Neural cell (in vitro differentiated cells): ENCODE results near the gene ABCA2. TPM values are rescaled to one million over a fixed set of nuclear protein-coding genes. Genes with fewer than 3 reads are reported as not detected.

Experiments used
- H2AFZ ChIP-seq: fragments of 200-600, 300-800 bp; sonication (generic), shearing (Covaris generic); 2 replicates; pipeline ENCODE4 v1.6.0; 2014; ENCODE audit warnings: low read depth, mild to moderate bottlenecking, antibody characterized with exemption, low read length, moderate library complexity
- H3F3A ChIP-seq: fragments of 200-600 bp; shearing (Covaris generic); 2 replicates; pipeline ENCODE4 v1.6.1; 2016; ENCODE audit warnings: mild to moderate bottlenecking, moderate library complexity, mixed read lengths, antibody characterized with exemption, low read length; ENCODE audit not compliant: insufficient read depth, poor library complexity, severe bottlenecking
- H3K27ac ChIP-seq: fragments of 200-600, 300-800 bp; sonication (generic), shearing (Covaris generic); 2 replicates; pipeline ENCODE4 v1.5.1; 2014; ENCODE audit warnings: mild to moderate bottlenecking, low read length, moderate library complexity
- H3K27me3 ChIP-seq: fragments of 300-800, 200-600 bp; sonication (generic), shearing (Covaris generic); 2 replicates; pipeline ENCODE4 v1.6.0; 2014; ENCODE audit warnings: mild to moderate bottlenecking, low read depth, low read length, moderate library complexity; ENCODE audit not compliant: insufficient read depth
- H3K36me3 ChIP-seq: fragments of 300-800, 200-600 bp; sonication (generic), shearing (Covaris generic); 2 replicates; pipeline ENCODE4 v1.5.1; 2014; ENCODE audit warnings: mild to moderate bottlenecking, antibody characterized with exemption, low read length, moderate library complexity; ENCODE audit not compliant: insufficient read depth
- H3K4me2 ChIP-seq: fragments of 300-800, 200-600 bp; sonication (generic), shearing (Covaris generic); 2 replicates; pipeline ENCODE4 v1.6.0; 2014; ENCODE audit warnings: mild to moderate bottlenecking, low read length
- H3K4me3 ChIP-seq: fragments of 300-800, 200-600 bp; sonication (generic), shearing (Covaris generic); 2 replicates; pipeline ENCODE4 v1.5.1; 2014; ENCODE audit warnings: mild to moderate bottlenecking, low read length, moderate library complexity
- H3K79me2 ChIP-seq: fragments of 200-600 bp; shearing (Covaris generic); replicated peaks from 2 replicates; pipeline ENCODE4 v1.6.0; 2014; ENCODE audit warnings: mild to moderate bottlenecking, low read length, moderate library complexity; ENCODE audit not compliant: insufficient read depth
- H3K9ac ChIP-seq: fragments of 300-800, 200-600 bp; sonication (generic), shearing (Covaris generic); 2 replicates; pipeline ENCODE4 v1.6.1; 2016; ENCODE audit warnings: mild to moderate bottlenecking, low read length, mixed read lengths
- H3K9me2 ChIP-seq: fragments of 200-600 bp; shearing (Covaris generic); 2 replicates; pipeline ENCODE4 v1.6.1; 2016; ENCODE audit warnings: mild to moderate bottlenecking, low read length, mixed read lengths; ENCODE audit not compliant: insufficient read depth
- H3K9me3 ChIP-seq: fragments of 200-600, 300-800 bp; sonication (generic), shearing (Covaris generic); 2 replicates; pipeline ENCODE4 v1.6.1; 2016; ENCODE audit warnings: mild to moderate bottlenecking, mixed run types, low read length, moderate library complexity, mixed read lengths
- H4K20me1 ChIP-seq: fragments of 200-600 bp; shearing (Covaris generic); 2 replicates; pipeline ENCODE4 v1.6.1; 2016; ENCODE audit warnings: mild to moderate bottlenecking, mixed run types; ENCODE audit not compliant: insufficient read depth
- EP300 ChIP-seq: fragments of 450-650 bp; conservative IDR thresholded peaks from 2 replicates; pipeline ENCODE4 v1.6.1; 2014; ENCODE audit warnings: antibody characterized with exemption, mild to moderate bottlenecking, moderate library complexity; ENCODE audit not compliant: poor library complexity, severe bottlenecking
- EZH2 ChIP-seq: fragments of 200-600, 300-800 bp; shearing (Covaris generic), sonication (generic); IDR thresholded peaks from 2 replicates; pipeline ENCODE4 v1.6.1; 2014; ENCODE audit warnings: antibody characterized with exemption, low read length, borderline replicate concordance, mild to moderate bottlenecking; ENCODE audit not compliant: insufficient read depth, poor library complexity, severe bottlenecking
- MXI1 ChIP-seq: fragments of 450-650 bp; conservative IDR thresholded peaks from 2 replicates; pipeline ENCODE4 v1.6.1; 2014; ENCODE audit warnings: antibody characterized with exemption, mild to moderate bottlenecking; ENCODE audit not compliant: poor library complexity, severe bottlenecking
- POLR2AphosphoS5 ChIP-seq: IDR thresholded peaks from 2 replicates; pipeline ENCODE4 v1.6.1; 2012
- RAD21 ChIP-seq: fragments of 450-650 bp; conservative IDR thresholded peaks from 2 replicates; pipeline ENCODE4 v1.6.1; 2014; ENCODE audit warnings: antibody characterized with exemption, mild to moderate bottlenecking, moderate library complexity
- SMC3 ChIP-seq: fragments of 450-650 bp; conservative IDR thresholded peaks from 2 replicates; pipeline ENCODE4 v1.6.1; 2014; ENCODE audit warnings: antibody characterized with exemption, mild to moderate bottlenecking, moderate library complexity; ENCODE audit not compliant: poor library complexity
- TAF1 ChIP-seq: IDR thresholded peaks from 2 replicates; pipeline ENCODE4 v1.6.1; 2012; ENCODE audit warnings: low read depth
- polyA plus RNA-seq: library from polyadenylated mRNA; depleted of rRNA; stranded (reverse); fragments of >200 nt; gene quantifications from 2 replicates; pipeline ENCODE4 v1.2.3, GENCODE V29; 2014
- TF ChIP-seq, protein P1 (sequence below): fragments of 450-650 bp; IDR thresholded peaks from 2 replicates; pipeline ENCODE4 v1.5.1; 2014; ENCODE audit warnings: antibody characterized with exemption, mild to moderate bottlenecking, moderate library complexity; ENCODE audit not compliant: poor library complexity, severe bottlenecking
- TF ChIP-seq, protein P2 (sequence below): IDR thresholded peaks from 2 replicates; pipeline ENCODE4 v1.6.1; 2012; ENCODE audit warnings: borderline replicate concordance

The ABCA2 gene
- polyA plus RNA-seq, 1 donor from 2014 or later = 30.6 TPM

DNA sequence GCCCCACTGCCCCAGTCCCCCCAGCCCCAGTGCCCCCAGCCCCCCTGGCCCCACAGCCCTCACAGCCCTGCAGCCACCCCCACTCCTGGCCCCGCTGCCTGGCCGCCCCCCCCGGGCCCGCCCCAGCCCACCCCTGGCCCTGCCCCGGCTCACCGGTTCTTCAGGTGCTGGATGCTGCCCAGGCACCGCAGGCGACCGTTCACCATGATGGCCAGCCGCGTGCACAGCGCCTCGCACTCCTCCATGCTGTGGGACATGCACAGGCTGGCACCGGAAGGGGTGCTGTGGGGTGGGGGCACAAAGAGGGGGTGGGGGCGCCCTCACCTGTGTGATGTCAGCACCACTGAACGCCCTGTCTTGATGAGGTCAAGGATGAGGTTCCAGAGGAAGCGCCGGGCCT, 18.8 kb downstream of the ABCA2 start:
- Histone ChIP-seq H3K9me2 (no peaks in the 10 kb centered on the region), H4K20me1 (no peaks in the 10 kb centered on the region), H3K36me3 (no peaks in the 10 kb centered on the region), H3K79me2 (no peaks in the 10 kb centered on the region), H3K9me3 (no peaks in the 10 kb centered on the region), H3K27ac (no peak overlapping the region), H3F3A (no peaks in the 10 kb centered on the region), H3K27me3 (no peaks in the 10 kb centered on the region), H3K4me3 (no peak overlapping the region), H3K9ac (no peak overlapping the region), H2AFZ (no peak overlapping the region), H3K4me2 (no peak overlapping the region)
- no peak for TF ChIP-seq MXI1
- no peak for TF ChIP-seq RAD21

DNA sequence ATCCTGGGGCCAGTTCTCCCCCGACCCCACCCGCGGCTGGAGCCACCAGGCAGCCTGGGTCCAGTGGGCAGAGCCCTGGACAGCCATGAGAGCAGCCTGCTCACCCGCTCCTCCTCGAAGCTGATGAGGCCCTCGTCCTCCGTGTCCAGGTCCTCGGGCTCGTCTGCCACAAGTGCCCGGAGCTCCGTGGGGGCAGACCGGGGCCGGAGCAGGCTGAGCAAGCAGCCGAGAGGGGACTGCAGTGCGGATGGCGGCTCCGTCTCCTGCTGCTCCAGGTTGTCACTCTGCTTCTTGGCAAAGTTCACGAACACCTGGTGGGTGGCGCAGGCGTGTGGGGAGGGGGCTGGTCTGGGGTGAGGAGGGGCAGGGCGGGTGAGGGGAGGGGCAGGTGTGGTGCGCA, 19.7 kb downstream of the ABCA2 start:
- no peaks in the 10 kb centered on the region for H3K27me3 ChIP-seq
- H3K4me3 ChIP-seq = no peak overlapping the region
- H2AFZ ChIP-seq = no peak overlapping the region
- no peaks in the 10 kb centered on the region for H3F3A ChIP-seq
- no peak overlapping the region for H3K27ac ChIP-seq
- H3K9me3 ChIP-seq = no peaks in the 10 kb centered on the region
- H3K9ac ChIP-seq = no peak overlapping the region
- no peaks in the 10 kb centered on the region for H3K79me2 ChIP-seq
- H3K36me3 ChIP-seq = no peaks in the 10 kb centered on the region
- no peaks in the 10 kb centered on the region for H4K20me1 ChIP-seq
- H3K9me2 ChIP-seq = no peaks in the 10 kb centered on the region
- no peak overlapping the region for H3K4me2 ChIP-seq
- TF ChIP-seq POLR2AphosphoS5 (no peak), TAF1 (no peak), EZH2 (no peak), SMC3 (no peak), MXI1 (no peak), RAD21 (no peak), EP300 (no peak)
- TF ChIP-seq, protein P1, sequence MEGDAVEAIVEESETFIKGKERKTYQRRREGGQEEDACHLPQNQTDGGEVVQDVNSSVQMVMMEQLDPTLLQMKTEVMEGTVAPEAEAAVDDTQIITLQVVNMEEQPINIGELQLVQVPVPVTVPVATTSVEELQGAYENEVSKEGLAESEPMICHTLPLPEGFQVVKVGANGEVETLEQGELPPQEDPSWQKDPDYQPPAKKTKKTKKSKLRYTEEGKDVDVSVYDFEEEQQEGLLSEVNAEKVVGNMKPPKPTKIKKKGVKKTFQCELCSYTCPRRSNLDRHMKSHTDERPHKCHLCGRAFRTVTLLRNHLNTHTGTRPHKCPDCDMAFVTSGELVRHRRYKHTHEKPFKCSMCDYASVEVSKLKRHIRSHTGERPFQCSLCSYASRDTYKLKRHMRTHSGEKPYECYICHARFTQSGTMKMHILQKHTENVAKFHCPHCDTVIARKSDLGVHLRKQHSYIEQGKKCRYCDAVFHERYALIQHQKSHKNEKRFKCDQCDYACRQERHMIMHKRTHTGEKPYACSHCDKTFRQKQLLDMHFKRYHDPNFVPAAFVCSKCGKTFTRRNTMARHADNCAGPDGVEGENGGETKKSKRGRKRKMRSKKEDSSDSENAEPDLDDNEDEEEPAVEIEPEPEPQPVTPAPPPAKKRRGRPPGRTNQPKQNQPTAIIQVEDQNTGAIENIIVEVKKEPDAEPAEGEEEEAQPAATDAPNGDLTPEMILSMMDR = no peak
- TF ChIP-seq, protein P2, sequence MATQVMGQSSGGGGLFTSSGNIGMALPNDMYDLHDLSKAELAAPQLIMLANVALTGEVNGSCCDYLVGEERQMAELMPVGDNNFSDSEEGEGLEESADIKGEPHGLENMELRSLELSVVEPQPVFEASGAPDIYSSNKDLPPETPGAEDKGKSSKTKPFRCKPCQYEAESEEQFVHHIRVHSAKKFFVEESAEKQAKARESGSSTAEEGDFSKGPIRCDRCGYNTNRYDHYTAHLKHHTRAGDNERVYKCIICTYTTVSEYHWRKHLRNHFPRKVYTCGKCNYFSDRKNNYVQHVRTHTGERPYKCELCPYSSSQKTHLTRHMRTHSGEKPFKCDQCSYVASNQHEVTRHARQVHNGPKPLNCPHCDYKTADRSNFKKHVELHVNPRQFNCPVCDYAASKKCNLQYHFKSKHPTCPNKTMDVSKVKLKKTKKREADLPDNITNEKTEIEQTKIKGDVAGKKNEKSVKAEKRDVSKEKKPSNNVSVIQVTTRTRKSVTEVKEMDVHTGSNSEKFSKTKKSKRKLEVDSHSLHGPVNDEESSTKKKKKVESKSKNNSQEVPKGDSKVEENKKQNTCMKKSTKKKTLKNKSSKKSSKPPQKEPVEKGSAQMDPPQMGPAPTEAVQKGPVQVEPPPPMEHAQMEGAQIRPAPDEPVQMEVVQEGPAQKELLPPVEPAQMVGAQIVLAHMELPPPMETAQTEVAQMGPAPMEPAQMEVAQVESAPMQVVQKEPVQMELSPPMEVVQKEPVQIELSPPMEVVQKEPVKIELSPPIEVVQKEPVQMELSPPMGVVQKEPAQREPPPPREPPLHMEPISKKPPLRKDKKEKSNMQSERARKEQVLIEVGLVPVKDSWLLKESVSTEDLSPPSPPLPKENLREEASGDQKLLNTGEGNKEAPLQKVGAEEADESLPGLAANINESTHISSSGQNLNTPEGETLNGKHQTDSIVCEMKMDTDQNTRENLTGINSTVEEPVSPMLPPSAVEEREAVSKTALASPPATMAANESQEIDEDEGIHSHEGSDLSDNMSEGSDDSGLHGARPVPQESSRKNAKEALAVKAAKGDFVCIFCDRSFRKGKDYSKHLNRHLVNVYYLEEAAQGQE = no peak

DNA sequence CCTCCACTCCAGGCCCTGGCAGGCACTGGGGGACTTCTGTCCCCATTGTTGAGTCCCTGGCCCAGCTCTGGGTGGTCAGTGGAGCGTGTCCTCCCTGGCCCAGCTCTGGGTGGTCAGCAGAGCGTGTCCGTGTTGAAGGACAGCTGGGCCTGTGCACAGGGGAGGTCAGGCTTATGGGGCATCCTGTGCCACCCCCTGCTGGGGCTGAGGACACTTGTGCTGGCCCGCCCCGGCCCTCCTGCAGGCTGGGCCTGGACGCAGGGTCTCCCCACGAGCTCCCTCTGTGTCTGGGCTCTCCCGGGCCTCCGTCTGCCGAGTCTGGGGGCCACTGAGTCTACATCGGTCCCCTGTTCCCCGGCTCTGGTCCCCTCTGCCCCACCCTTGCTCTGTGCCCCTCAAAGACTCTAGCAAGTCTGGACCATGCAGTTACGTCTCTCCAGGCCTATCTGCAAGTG, 20.2 kb downstream of the ABCA2 start:
- no peak for TF ChIP-seq EZH2
- TF ChIP-seq RAD21 = no peak
- TF ChIP-seq EP300 = no peak
- TF ChIP-seq TAF1 = no peak
- TF ChIP-seq SMC3 = no peak
- TF ChIP-seq, protein P1 = no peak
- no peak for TF ChIP-seq MXI1
- TF ChIP-seq POLR2AphosphoS5 = no peak
- TF ChIP-seq, protein P2 = no peak
- Histone ChIP-seq H3K9ac (no peak overlapping the region), H3K4me3 (no peak overlapping the region), H2AFZ (no peak overlapping the region), H3K9me3 (no peaks in the 10 kb centered on the region), H4K20me1 (no peaks in the 10 kb centered on the region), H3K9me2 (no peaks in the 10 kb centered on the region), H3K79me2 (no peaks in the 10 kb centered on the region), H3K27ac (no peak overlapping the region), H3K36me3 (no peaks in the 10 kb centered on the region), H3F3A (no peaks in the 10 kb centered on the region), H3K4me2 (no peak overlapping the region), H3K27me3 (no peaks in the 10 kb centered on the region)
